Osteoblast (primary cell): ENCODE data around the gene GOLPH3. TPM values are rescaled to one million over a fixed set of nuclear protein-coding genes. Genes with fewer than 3 reads are reported as not detected.

ENCODE experiments used
- DNase-seq: peaks from one replicate; pipeline ENCODE4 v3.0.0; 2011; ENCODE audit warnings: low spot score, mixed read lengths; ENCODE audit not compliant: insufficient read length; ENCODE audit errors: missing footprints
- H2AFZ ChIP-seq: 2 replicates; pipeline ENCODE4 v1.6.0; 2011; ENCODE audit warnings: mild to moderate bottlenecking, low read length
- H3K27ac ChIP-seq: 2 replicates; pipeline ENCODE4 v1.5.1; 2011; ENCODE audit warnings: mild to moderate bottlenecking, low read depth, low read length, moderate library complexity
- H3K27me3 ChIP-seq: 2 replicates; pipeline ENCODE4 v1.6.0; 2012; ENCODE audit warnings: mild to moderate bottlenecking, control low read depth, inconsistent platforms, low read length, moderate library complexity; ENCODE audit not compliant: insufficient read depth
- H3K36me3 ChIP-seq: 2 replicates; pipeline ENCODE4 v1.5.1; 2011; ENCODE audit warnings: mild to moderate bottlenecking, low read length, control low read depth, moderate library complexity; ENCODE audit not compliant: insufficient read depth
- H3K4me1 ChIP-seq: 2 replicates; pipeline ENCODE4 v1.5.1; 2011; ENCODE audit warnings: mild to moderate bottlenecking, low read length, control low read depth, moderate library complexity; ENCODE audit not compliant: insufficient read depth
- H3K4me2 ChIP-seq: 2 replicates; pipeline ENCODE4 v1.6.0; 2011; ENCODE audit warnings: mild to moderate bottlenecking, low read length; ENCODE audit not compliant: insufficient read depth
- H3K4me3 ChIP-seq: fragments of 200-600 bp; sonication (generic); 3 replicates; pipeline ENCODE4 v1.5.1; 2012; ENCODE audit warnings: mild to moderate bottlenecking, low read length, inconsistent platforms; ENCODE audit not compliant: insufficient read depth
- H3K79me2 ChIP-seq: 2 replicates; pipeline ENCODE4 v1.6.0; 2012; ENCODE audit warnings: mild to moderate bottlenecking, low read length, control low read depth, inconsistent platforms; ENCODE audit not compliant: insufficient read depth
- H3K9me3 ChIP-seq: 2 replicates; pipeline ENCODE4 v1.5.1; 2011; ENCODE audit warnings: low read depth, low read length, control low read depth
- H4K20me1 ChIP-seq: 2 replicates; pipeline ENCODE4 v1.6.0; 2012; ENCODE audit warnings: mild to moderate bottlenecking, low read length, control low read depth; ENCODE audit not compliant: insufficient read depth
- CTCF ChIP-seq: IDR thresholded peaks from 2 replicates; pipeline ENCODE4 v1.5.1; 2011; ENCODE audit warnings: mild to moderate bottlenecking, low read depth, low read length, moderate library complexity; ENCODE audit errors: extremely low read depth
- total RNA-seq: library from RNA; depleted of rRNA; stranded (reverse); fragments of >200 nt; gene quantifications from 2 replicates; pipeline ENCODE4 v1.2.3, GENCODE V29; 2012

Gene GOLPH3
- total RNA-seq, 1 donor = 83.2 TPM

GRCh38 chr5:32116574-32117313, 57.4 kb downstream of the GOLPH3 start:
- peaks cover 76% of the 10 kb centered on the region for H3K79me2 ChIP-seq
- no peaks in the 10 kb centered on the region for H3K9me3 ChIP-seq
- H3K4me3 ChIP-seq = no peak overlapping the region
- peaks cover 44% of the 10 kb centered on the region for H3K36me3 ChIP-seq
- peaks cover 14% of the 10 kb centered on the region for H4K20me1 ChIP-seq
- H2AFZ ChIP-seq = no peak overlapping the region
- TF ChIP-seq CTCF = no peak
- peak overlapping the region; percentile 1 for H3K4me2 ChIP-seq
- peak overlapping the region; percentile 54 for H3K27ac ChIP-seq
- peaks cover 15% of the 10 kb centered on the region for H3K4me1 ChIP-seq
- no peak for DNase-seq
- H3K27me3 ChIP-seq = no peaks in the 10 kb centered on the region

GRCh38 chr5:32115985-32116384, 58.1 kb downstream of the GOLPH3 start:
- H3K4me1 ChIP-seq = peaks cover 15% of the 10 kb centered on the region
- H4K20me1 ChIP-seq = peaks cover 19% of the 10 kb centered on the region
- H3K9me3 ChIP-seq = no peaks in the 10 kb centered on the region
- peaks cover 74% of the 10 kb centered on the region for H3K79me2 ChIP-seq
- no peak overlapping the region for H2AFZ ChIP-seq
- no peak overlapping the region for H3K4me2 ChIP-seq
- H3K36me3 ChIP-seq = peaks cover 41% of the 10 kb centered on the region
- no peak for DNase-seq
- no peak overlapping the region for H3K4me3 ChIP-seq
- H3K27ac ChIP-seq = no peak overlapping the region
- TF ChIP-seq CTCF = peak; percentile 17
- H3K27me3 ChIP-seq = no peaks in the 10 kb centered on the region

- Histone ChIP-seq H3K27ac (no peak overlapping the region), H4K20me1 (peaks cover 22% of the 10 kb centered on the region), H3K4me1 (peaks cover 8% of the 10 kb centered on the region), H3K4me2 (no peak overlapping the region), H3K27me3 (no peaks in the 10 kb centered on the region), H2AFZ (no peak overlapping the region), H3K9me3 (no peaks in the 10 kb centered on the region), H3K4me3 (no peak overlapping the region), H3K79me2 (peaks cover 46% of the 10 kb centered on the region), H3K36me3 (peaks cover 72% of the 10 kb centered on the region)
- TF ChIP-seq CTCF = no peak
- no peak for DNase-seq
These were observed 63.9 kb downstream of the GOLPH3 start for GRCh38 chr5:32110111-32110696.

GRCh38 chr5:32109236-32109635, 64.9 kb downstream of the GOLPH3 start:
- Histone ChIP-seq H2AFZ (no peak overlapping the region), H3K36me3 (peaks cover 78% of the 10 kb centered on the region), H3K4me3 (no peak overlapping the region), H3K9me3 (no peaks in the 10 kb centered on the region), H3K4me2 (no peak overlapping the region), H3K79me2 (peaks cover 42% of the 10 kb centered on the region), H4K20me1 (peaks cover 22% of the 10 kb centered on the region), H3K27ac (peak overlapping the region; percentile 51), H3K27me3 (no peaks in the 10 kb centered on the region), H3K4me1 (peaks cover 8% of the 10 kb centered on the region)
- peak; percentile 82 for DNase-seq
- no peak for TF ChIP-seq CTCF
